HG02759 (cell line): ENCODE measurements around the gene HDHD2.

ENCODE experiments used
- ATAC-seq: cut with Tn5 transposase; IDR thresholded peaks from one replicate; pipeline ENCODE4 v1.9.1; 2021; ENCODE audit warnings: mild to moderate bottlenecking, moderate library complexity; ENCODE audit not compliant: unreplicated experiment

The HDHD2 gene

DNA sequence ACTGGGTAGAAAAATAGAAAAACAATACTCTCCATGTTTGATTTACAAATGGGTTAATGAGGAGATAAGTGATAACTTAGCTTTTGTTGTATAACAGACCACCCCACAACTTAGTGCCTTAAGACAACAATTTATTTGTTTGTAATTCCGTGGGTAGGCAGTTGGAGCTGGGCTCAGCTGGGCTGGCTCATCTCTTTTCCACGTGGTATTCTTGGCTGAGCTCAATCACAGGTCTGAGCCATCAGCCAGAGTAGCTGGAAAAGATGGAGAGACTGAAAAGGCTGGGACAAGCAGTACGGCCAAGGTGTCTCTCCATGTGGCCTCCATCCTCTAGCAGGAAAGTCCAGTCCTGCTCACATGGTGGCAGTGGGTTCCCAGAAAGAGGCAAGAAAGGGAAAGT lies 82.7 kb downstream of the HDHD2 start:
- no peak for ATAC-seq

DNA sequence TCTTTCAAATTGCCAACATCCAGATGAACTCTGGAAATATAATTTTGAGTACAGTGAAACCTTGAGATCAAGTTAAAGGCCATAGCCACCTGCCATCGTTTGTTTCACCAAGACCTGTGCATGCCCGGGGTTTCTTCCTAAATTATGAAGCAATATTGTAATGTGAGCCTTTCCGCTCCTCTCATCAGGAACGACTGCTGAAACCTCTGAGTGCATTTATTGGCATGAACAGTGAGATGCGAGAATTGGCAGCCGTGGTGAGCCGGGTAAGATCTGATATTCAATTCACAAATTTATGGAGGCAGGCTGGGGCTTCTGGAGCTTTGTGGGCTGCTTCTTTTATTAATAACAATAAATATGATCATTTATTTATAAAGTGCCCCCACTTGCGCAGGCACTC lies 87.2 kb downstream of the HDHD2 start:
- no peak for ATAC-seq

DNA sequence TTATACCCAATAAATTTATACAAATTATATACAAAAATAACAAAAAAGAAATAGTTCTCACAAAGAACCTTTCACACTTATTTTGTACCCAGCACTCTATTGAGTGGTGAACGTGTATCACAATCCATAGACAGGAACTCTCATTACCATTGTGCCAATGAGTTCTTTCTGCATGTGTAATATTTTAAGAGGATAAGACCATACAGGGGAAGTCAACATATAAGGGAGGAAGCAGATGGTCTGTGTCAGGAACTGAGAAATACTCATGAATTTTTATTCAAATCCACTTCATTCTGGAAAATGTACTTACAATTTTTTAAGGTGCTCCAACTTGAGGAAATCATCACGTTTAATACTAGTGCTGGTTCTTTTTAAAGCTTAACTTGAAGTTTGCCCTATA lies 87.8 kb downstream of the HDHD2 start:
- no peak for ATAC-seq
